Measurements from ENCODE around the gene NCOA3.

Gene NCOA3

GRCh38 chr20:47558295-47559066 is 56.8 kb downstream of the NCOA3 start:
- no peaks in the 10 kb centered on the region for H3K27me3 ChIP-seq (replicated peaks; ENCODE audit: control insufficient read depth, insufficient read depth, low read length)
- DNase-seq (ENCODE audit: extremely low read depth, insufficient read length), result no peak

GRCh38 chr20:47559141-47559540 is 57.5 kb downstream of the NCOA3 start:
- Histone ChIP-seq H3K36me3 (ENCODE audit: control insufficient read depth, insufficient read depth, low read length) (no peaks in the 10 kb centered on the region; the same call in 1 of the 2 replicates), H3K4me3 (replicated peaks; ENCODE audit: low read depth, low read length) (no peak overlapping the region), H3K27me3 (replicated peaks; ENCODE audit: control insufficient read depth, insufficient read depth, low read length) (no peaks in the 10 kb centered on the region)
- TF ChIP-seq, protein P1, sequence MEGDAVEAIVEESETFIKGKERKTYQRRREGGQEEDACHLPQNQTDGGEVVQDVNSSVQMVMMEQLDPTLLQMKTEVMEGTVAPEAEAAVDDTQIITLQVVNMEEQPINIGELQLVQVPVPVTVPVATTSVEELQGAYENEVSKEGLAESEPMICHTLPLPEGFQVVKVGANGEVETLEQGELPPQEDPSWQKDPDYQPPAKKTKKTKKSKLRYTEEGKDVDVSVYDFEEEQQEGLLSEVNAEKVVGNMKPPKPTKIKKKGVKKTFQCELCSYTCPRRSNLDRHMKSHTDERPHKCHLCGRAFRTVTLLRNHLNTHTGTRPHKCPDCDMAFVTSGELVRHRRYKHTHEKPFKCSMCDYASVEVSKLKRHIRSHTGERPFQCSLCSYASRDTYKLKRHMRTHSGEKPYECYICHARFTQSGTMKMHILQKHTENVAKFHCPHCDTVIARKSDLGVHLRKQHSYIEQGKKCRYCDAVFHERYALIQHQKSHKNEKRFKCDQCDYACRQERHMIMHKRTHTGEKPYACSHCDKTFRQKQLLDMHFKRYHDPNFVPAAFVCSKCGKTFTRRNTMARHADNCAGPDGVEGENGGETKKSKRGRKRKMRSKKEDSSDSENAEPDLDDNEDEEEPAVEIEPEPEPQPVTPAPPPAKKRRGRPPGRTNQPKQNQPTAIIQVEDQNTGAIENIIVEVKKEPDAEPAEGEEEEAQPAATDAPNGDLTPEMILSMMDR (IDR thresholded peaks at IDR 0.05; ENCODE audit: insufficient read depth, low read length, poor library complexity, severe bottlenecking), result no peak
- DNase-seq (ENCODE audit: extremely low read depth, insufficient read length), result no peak

More at GRCh38 chr20:47558295-47559066, 56.8 kb downstream of the NCOA3 start:
- H3K4me3 ChIP-seq (replicated peaks; ENCODE audit: low read depth, low read length), result no peak overlapping the region
- TF ChIP-seq, protein P1 (IDR thresholded peaks at IDR 0.05; ENCODE audit: insufficient read depth, low read length, poor library complexity, severe bottlenecking), result no peak
- no peaks in the 10 kb centered on the region; the same call in 1 of the 2 replicates for H3K36me3 ChIP-seq (ENCODE audit: control insufficient read depth, insufficient read depth, low read length)

DNA sequence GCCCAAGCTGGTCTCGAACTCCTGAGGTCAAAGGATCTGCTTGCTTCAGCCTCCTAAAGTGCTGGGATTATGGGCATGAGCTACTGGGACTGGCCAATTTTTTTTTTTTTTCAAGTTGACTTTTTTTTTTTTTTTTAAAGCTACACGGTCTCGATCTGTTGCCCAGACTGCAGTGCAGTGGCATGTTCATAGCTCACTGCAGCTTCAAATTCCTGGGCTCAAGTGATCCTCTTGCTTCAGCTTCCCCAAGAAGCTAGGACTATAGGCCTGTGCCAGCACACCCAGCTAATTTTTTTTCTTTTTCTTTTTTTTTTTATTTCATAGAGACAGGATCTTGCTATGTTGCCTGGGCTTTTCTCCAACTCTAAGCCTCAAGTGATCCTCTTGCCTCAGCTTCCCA is 59.5 kb downstream of the NCOA3 start:
- no peaks in the 10 kb centered on the region; the same call in none of the 2 replicates for H3K36me3 ChIP-seq (ENCODE audit: control insufficient read depth, insufficient read depth, low read length)
- TF ChIP-seq, protein P1 (IDR thresholded peaks at IDR 0.05; ENCODE audit: insufficient read depth, low read length, poor library complexity, severe bottlenecking), result no peak

GRCh38 chr20:47561603-47562583 is 60.2 kb downstream of the NCOA3 start:
- H3K27me3 ChIP-seq (replicated peaks; ENCODE audit: control insufficient read depth, insufficient read depth, low read length), result no peaks in the 10 kb centered on the region
- DNase-seq (ENCODE audit: extremely low read depth, insufficient read length), result no peak
- TF ChIP-seq, protein P1 (IDR thresholded peaks at IDR 0.05; ENCODE audit: insufficient read depth, low read length, poor library complexity, severe bottlenecking), result no peak
- H3K36me3 ChIP-seq (ENCODE audit: control insufficient read depth, insufficient read depth, low read length), result no peaks in the 10 kb centered on the region; the same call in none of the 2 replicates
- H3K4me3 ChIP-seq (replicated peaks; ENCODE audit: low read depth, low read length), result no peak overlapping the region

More for the DNA sequence above, 59.5 kb downstream of the NCOA3 start:
- Histone ChIP-seq H3K4me3 (replicated peaks; ENCODE audit: low read depth, low read length) (no peak overlapping the region), H3K27me3 (replicated peaks; ENCODE audit: control insufficient read depth, insufficient read depth, low read length) (no peaks in the 10 kb centered on the region)
- DNase-seq (ENCODE audit: extremely low read depth, insufficient read length), result no peak

- TF ChIP-seq, protein P1 (IDR thresholded peaks at IDR 0.05; ENCODE audit: insufficient read depth, low read length, poor library complexity, severe bottlenecking), result no peak
- H3K4me3 ChIP-seq (replicated peaks; ENCODE audit: low read depth, low read length), result no peak overlapping the region
- no peaks in the 10 kb centered on the region; the same call in none of the 2 replicates for H3K36me3 ChIP-seq (ENCODE audit: control insufficient read depth, insufficient read depth, low read length)
- DNase-seq (ENCODE audit: extremely low read depth, insufficient read length), result no peak
- H3K27me3 ChIP-seq (replicated peaks; ENCODE audit: control insufficient read depth, insufficient read depth, low read length), result no peaks in the 10 kb centered on the region
These were observed 64.6 kb downstream of the NCOA3 start for GRCh38 chr20:47566269-47566668.
